Measurements from ENCODE around the gene DEFB129. TPM values are rescaled to one million over a fixed set of nuclear protein-coding genes. Genes with fewer than 3 reads are reported as not detected.

DEFB129 gene
- total and polyA plus RNA-seq, 9 of the 15 experiments (the other 6 are each of a cell fraction or from before 2014, with no cell fraction given): not detected

DNA sequence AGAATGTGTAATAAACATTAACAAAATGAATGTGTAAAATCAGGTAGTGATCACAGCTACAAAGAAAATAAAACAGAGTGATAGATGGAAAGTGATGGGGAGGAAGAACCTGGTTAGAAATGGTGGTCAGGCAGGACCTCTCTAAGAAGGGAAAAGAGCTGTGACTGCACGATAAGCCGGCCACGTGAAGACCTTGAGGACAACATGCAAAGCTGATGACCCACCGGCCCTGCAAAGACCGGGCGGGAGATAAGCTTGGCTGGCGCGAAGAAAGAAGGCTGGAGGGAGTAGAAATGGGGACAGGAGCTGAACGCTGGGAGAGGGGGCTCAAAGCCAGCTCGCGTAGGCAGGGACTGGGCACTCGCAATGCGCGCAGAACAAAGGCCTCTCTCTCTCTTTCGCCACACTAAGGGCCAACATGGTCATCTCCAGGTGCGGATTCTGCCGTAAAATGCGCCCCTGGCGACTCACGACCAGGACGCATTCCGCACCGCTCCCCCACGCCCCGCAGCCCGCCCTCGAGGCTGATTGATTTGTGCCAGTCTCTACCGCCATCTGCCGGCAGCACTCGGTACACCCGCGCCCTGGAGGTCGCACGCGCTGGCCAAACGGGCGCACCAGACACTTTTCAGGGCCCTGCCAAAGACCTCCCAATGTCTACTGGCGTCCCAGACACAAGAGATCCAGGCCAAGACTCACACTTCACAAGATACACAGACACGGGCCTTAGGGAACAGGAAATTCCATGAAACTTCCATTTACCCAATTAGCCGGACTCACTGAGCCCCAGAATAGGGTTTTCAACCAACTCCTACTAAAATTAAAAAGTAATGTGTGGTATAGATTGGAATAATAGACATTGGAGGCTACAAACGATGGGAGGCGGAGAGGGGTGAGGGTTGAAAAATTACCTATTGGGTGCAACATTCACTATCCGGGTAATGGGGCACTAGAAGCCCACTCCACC lies 39.8 kb downstream of the DEFB129 start (continued):
- TF ChIP-seq ZNF830 (CRISPR knock-in tag; IDR thresholded peaks at IDR 0.05) (no peak), TOE1 (IDR thresholded peaks at IDR 0.05; ENCODE audit: borderline replicate concordance) (peak; percentile 71), TOE1 (CRISPR knock-in tag; IDR thresholded peaks at IDR 0.05; ENCODE audit: borderline replicate concordance, low read depth) (peak; percentile 28; the same call in 1 of the 2 replicates), IRF2 (CRISPR knock-in tag; IDR thresholded peaks at IDR 0.05) (no peak), TBL1XR1 (IDR thresholded peaks at IDR 0.05; ENCODE audit: low read length in 2 of 2) (peak in 1 of 2 experiments; percentile 47; a peak in 1 of 4 replicates), JUN (IDR thresholded peaks at IDR 0.05; ENCODE audit: borderline replicate concordance, low read depth, low read length) (no peak), JUN (CRISPR knock-in tag; IDR thresholded peaks at IDR 0.05; ENCODE audit: borderline replicate concordance) (0 out of 2 replicates have a peak, but pooled peaks have one; percentile 30), FOSL1 (tag; conservative IDR thresholded peaks at IDR 0.05) (peak; percentile 53), ZNF778 (CRISPR knock-in tag; IDR thresholded peaks at IDR 0.05) (no peak), LCOR (CRISPR knock-in tag; IDR thresholded peaks at IDR 0.05) (peak; percentile 96), HMGN3 (IDR thresholded peaks at IDR 0.05; ENCODE audit: borderline replicate concordance, extremely low read depth, insufficient read length, low read depth, low read length) (peak; percentile 69), HLTF (IDR thresholded peaks at IDR 0.05) (peak; percentile 16; the same call in 1 of the 2 replicates), POLR2G (IDR thresholded peaks at IDR 0.05; ENCODE audit: low read depth, low read length) (peak; percentile 72), BCOR (IDR thresholded peaks at IDR 0.05) (0 out of 2 replicates have a peak, but pooled peaks have one; percentile 36), MYBL2 (IDR thresholded peaks at IDR 0.05; ENCODE audit: low read depth) (no peak), MYBL2 (CRISPR knock-in tag; IDR thresholded peaks at IDR 0.05; ENCODE audit: borderline replicate concordance) (no peak)
- TF ChIP-seq, protein P1, sequence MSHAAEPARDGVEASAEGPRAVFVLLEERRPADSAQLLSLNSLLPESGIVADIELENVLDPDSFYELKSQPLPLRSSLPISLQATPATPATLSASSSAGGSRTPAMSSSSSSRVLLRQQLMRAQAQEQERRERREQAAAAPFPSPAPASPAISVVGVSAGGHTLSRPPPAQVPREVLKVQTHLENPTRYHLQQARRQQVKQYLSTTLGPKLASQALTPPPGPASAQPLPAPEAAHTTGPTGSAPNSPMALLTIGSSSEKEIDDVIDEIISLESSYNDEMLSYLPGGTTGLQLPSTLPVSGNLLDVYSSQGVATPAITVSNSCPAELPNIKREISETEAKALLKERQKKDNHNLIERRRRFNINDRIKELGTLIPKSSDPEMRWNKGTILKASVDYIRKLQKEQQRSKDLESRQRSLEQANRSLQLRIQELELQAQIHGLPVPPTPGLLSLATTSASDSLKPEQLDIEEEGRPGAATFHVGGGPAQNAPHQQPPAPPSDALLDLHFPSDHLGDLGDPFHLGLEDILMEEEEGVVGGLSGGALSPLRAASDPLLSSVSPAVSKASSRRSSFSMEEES (CRISPR knock-in tag; IDR thresholded peaks at IDR 0.05): peak; percentile 2; the same call in 1 of the 2 replicates
- TF ChIP-seq, protein P2, sequence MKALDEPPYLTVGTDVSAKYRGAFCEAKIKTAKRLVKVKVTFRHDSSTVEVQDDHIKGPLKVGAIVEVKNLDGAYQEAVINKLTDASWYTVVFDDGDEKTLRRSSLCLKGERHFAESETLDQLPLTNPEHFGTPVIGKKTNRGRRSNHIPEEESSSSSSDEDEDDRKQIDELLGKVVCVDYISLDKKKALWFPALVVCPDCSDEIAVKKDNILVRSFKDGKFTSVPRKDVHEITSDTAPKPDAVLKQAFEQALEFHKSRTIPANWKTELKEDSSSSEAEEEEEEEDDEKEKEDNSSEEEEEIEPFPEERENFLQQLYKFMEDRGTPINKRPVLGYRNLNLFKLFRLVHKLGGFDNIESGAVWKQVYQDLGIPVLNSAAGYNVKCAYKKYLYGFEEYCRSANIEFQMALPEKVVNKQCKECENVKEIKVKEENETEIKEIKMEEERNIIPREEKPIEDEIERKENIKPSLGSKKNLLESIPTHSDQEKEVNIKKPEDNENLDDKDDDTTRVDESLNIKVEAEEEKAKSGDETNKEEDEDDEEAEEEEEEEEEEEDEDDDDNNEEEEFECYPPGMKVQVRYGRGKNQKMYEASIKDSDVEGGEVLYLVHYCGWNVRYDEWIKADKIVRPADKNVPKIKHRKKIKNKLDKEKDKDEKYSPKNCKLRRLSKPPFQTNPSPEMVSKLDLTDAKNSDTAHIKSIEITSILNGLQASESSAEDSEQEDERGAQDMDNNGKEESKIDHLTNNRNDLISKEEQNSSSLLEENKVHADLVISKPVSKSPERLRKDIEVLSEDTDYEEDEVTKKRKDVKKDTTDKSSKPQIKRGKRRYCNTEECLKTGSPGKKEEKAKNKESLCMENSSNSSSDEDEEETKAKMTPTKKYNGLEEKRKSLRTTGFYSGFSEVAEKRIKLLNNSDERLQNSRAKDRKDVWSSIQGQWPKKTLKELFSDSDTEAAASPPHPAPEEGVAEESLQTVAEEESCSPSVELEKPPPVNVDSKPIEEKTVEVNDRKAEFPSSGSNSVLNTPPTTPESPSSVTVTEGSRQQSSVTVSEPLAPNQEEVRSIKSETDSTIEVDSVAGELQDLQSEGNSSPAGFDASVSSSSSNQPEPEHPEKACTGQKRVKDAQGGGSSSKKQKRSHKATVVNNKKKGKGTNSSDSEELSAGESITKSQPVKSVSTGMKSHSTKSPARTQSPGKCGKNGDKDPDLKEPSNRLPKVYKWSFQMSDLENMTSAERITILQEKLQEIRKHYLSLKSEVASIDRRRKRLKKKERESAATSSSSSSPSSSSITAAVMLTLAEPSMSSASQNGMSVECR (CRISPR knock-in tag; IDR thresholded peaks at IDR 0.05): peak; percentile 87
- TF ChIP-seq, protein P3, sequence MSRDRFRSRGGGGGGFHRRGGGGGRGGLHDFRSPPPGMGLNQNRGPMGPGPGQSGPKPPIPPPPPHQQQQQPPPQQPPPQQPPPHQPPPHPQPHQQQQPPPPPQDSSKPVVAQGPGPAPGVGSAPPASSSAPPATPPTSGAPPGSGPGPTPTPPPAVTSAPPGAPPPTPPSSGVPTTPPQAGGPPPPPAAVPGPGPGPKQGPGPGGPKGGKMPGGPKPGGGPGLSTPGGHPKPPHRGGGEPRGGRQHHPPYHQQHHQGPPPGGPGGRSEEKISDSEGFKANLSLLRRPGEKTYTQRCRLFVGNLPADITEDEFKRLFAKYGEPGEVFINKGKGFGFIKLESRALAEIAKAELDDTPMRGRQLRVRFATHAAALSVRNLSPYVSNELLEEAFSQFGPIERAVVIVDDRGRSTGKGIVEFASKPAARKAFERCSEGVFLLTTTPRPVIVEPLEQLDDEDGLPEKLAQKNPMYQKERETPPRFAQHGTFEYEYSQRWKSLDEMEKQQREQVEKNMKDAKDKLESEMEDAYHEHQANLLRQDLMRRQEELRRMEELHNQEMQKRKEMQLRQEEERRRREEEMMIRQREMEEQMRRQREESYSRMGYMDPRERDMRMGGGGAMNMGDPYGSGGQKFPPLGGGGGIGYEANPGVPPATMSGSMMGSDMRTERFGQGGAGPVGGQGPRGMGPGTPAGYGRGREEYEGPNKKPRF (IDR thresholded peaks at IDR 0.05; ENCODE audit: low read depth, low read length): no peak

All from K562 (cell line).